Thoracic aorta (tissue), 2 donors: ENCODE results near the gene WHRN. TPM values are rescaled to one million over a fixed set of nuclear protein-coding genes. Genes with fewer than 3 reads are reported as not detected.

Experiments used
- ATAC-seq: fragments of 150-250 bp; one replicate; pipeline ENCODE4 v1.8.0; 2017; ENCODE audit warnings: low read depth; ENCODE audit not compliant: insufficient number of reproducible peaks, low FRiP score
- DNase-seq: peaks from one replicate; pipeline ENCODE4 v3.0.0-alpha.2; 2020; ENCODE audit warnings: low spot score
- H3K27ac ChIP-seq, 2 donors: fragments of 200-600 bp; sonication (generic); 1 replicate in 1 of 2; 2 replicates in 1 of 2; pipeline ENCODE4 v1.5.1; 2016; ENCODE audit warnings: mild to moderate bottlenecking in 2 of 2, moderate library complexity in 2 of 2
- H3K27me3 ChIP-seq: fragments of 200-600 bp; sonication (generic); replicated peaks from 2 replicates; pipeline ENCODE4 v1.6.0; 2016; ENCODE audit warnings: mild to moderate bottlenecking; ENCODE audit not compliant: insufficient read depth
- H3K36me3 ChIP-seq: fragments of 200-600 bp; sonication (generic); one replicate; pipeline ENCODE4 v1.5.1; 2016
- H3K4me1 ChIP-seq, 2 donors: fragments of 200-600 bp; sonication (generic); 1 replicate in 1 of 2; 2 replicates in 1 of 2; pipeline versions ENCODE4 v1.5.1 to v1.6.0; 2016; ENCODE audit warnings: low read depth in 2 of 2, mild to moderate bottlenecking in 1 of 2; ENCODE audit not compliant: control insufficient read depth in 1 of 2
- H3K4me3 ChIP-seq: fragments of 200-600 bp; sonication (generic); 2 replicates; pipeline ENCODE4 v1.5.1; 2016; ENCODE audit warnings: mild to moderate bottlenecking
- H3K9me3 ChIP-seq: fragments of 200-600 bp; sonication (generic); 2 replicates; pipeline ENCODE4 v1.5.1; 2016
- total RNA-seq, 2 donors: library from RNA; depleted of rRNA; stranded (reverse); fragments of >200 nt; gene quantifications; one replicate each; pipeline versions ENCODE4 v1.1.0 to v1.2.3, GENCODE V29; 2016
- TF ChIP-seq, protein P1 (sequence below): fragments of 200-600 bp; sonication (generic); IDR thresholded peaks from one replicate; pipeline ENCODE4 v1.5.1; 2019; ENCODE audit warnings: antibody characterized with exemption

The WHRN gene
- total RNA-seq, 2 donors from 2014 or later = 4.1 to 5.1 TPM

- Histone ChIP-seq H3K4me1 (no peaks in the 10 kb centered on the region), H3K9me3 (no peaks in the 10 kb centered on the region), H3K27ac (no peak overlapping the region), H3K36me3 (no peaks in the 10 kb centered on the region), H3K27me3 (no peaks in the 10 kb centered on the region), H3K4me3 (no peak overlapping the region)
- DNase-seq (no peak), ATAC-seq (no peak)
- TF ChIP-seq, protein P1, sequence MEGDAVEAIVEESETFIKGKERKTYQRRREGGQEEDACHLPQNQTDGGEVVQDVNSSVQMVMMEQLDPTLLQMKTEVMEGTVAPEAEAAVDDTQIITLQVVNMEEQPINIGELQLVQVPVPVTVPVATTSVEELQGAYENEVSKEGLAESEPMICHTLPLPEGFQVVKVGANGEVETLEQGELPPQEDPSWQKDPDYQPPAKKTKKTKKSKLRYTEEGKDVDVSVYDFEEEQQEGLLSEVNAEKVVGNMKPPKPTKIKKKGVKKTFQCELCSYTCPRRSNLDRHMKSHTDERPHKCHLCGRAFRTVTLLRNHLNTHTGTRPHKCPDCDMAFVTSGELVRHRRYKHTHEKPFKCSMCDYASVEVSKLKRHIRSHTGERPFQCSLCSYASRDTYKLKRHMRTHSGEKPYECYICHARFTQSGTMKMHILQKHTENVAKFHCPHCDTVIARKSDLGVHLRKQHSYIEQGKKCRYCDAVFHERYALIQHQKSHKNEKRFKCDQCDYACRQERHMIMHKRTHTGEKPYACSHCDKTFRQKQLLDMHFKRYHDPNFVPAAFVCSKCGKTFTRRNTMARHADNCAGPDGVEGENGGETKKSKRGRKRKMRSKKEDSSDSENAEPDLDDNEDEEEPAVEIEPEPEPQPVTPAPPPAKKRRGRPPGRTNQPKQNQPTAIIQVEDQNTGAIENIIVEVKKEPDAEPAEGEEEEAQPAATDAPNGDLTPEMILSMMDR = no peak
These were observed 77.6 kb downstream of the WHRN start for GRCh38 chr9:114427644-114428043.

- Histone ChIP-seq H3K4me3 (no peak overlapping the region), H3K36me3 (no peaks in the 10 kb centered on the region), H3K9me3 (no peaks in the 10 kb centered on the region), H3K4me1 (no peaks in the 10 kb centered on the region), H3K27me3 (no peaks in the 10 kb centered on the region), H3K27ac (no peak overlapping the region)
- TF ChIP-seq, protein P1 = no peak
- DNase-seq (no peak), ATAC-seq (no peak)
These were observed 79.0 kb downstream of the WHRN start for GRCh38 chr9:114426046-114426948.

DNA sequence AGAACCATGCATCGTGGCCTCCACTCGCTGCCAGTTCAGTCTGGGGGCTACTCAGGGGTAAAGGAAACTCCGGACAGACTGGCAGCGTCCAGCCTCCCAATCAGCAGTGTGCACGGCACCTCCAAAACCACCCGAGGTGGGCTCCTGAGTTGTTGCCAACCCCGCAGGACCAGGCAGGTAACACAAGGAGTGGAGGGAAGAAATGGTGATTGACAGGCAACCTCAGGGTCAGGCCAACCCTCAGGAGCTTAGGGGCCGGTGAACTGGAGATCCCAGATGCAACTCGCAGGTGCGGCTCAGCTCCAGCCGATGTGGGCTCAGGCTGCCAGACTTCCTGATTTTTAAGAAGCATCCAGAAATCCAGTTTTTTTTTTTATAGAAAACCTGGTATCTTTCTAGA lies 80.1 kb downstream of the WHRN start:
- H3K4me1 ChIP-seq = no peaks in the 10 kb centered on the region
- DNase-seq = no peak
- no peak overlapping the region for H3K27ac ChIP-seq
- no peak for ATAC-seq
- TF ChIP-seq, protein P1 = no peak
- H3K4me3 ChIP-seq = no peak overlapping the region
- H3K36me3 ChIP-seq = no peaks in the 10 kb centered on the region
- no peaks in the 10 kb centered on the region for H3K27me3 ChIP-seq
- no peaks in the 10 kb centered on the region for H3K9me3 ChIP-seq

DNA sequence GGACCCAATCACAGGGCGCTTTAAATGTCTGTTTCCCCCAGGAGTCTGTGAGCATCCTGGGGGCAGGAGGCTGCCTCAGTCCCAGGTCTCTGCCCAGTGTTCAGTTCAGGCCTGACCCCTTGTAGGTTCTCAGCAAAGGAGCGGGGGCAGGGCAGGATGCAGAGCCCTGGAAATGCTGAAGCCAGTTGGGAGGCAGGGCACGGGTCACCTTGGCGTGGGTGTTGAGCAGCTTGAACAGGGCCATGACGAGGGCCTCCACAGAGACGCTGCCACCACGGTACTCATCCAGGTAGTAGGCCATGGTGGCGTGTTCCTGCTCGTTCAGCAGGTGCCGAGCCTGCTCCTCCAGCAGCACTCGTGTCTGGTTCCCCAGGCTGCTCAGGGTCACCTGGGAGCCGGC lies 81.1 kb downstream of the WHRN start:
- no peak overlapping the region for H3K4me3 ChIP-seq
- TF ChIP-seq, protein P1 = no peak
- DNase-seq = no peak
- no peaks in the 10 kb centered on the region for H3K36me3 ChIP-seq
- no peaks in the 10 kb centered on the region for H3K4me1 ChIP-seq
- ATAC-seq = no peak
- no peak overlapping the region for H3K27ac ChIP-seq
- H3K9me3 ChIP-seq = no peaks in the 10 kb centered on the region
- no peaks in the 10 kb centered on the region for H3K27me3 ChIP-seq

DNA sequence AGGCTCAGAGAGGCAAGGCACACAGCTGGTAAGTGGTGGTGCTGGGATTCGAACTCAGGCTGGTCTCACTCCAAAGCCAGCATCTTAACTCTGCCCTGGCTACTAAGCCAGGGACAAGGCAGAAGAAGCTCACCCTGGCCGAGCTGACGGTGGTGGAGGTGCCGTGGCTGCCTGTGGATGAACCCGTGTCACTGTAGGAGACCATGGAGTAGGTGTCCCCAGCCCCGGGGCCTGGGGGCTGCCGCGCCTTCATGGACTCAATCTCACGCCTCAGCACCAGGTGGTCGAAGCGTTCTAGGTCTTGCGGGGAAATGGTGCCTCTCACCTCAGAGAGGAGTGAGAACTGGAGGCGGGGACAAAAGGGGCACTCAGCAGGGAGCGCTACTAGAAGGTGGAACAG lies 82.1 kb downstream of the WHRN start:
- DNase-seq = no peak
- ATAC-seq = no peak
- H3K27ac ChIP-seq = no peak overlapping the region
- no peaks in the 10 kb centered on the region for H3K36me3 ChIP-seq
- H3K4me3 ChIP-seq = no peak overlapping the region
- TF ChIP-seq, protein P1 = no peak
- H3K4me1 ChIP-seq = no peaks in the 10 kb centered on the region
- H3K9me3 ChIP-seq = no peaks in the 10 kb centered on the region
- no peaks in the 10 kb centered on the region for H3K27me3 ChIP-seq
